OCI-LY3 (cell line): ENCODE data around the gene DPYD.

Experiments
- H2AFZ ChIP-seq: fragments of 200-600, 300-600 bp; shearing (Covaris generic); 2 replicates; pipeline ENCODE4 v1.6.0; 2014; ENCODE audit warnings: antibody characterized with exemption, low read depth, low read length
- H3K27ac ChIP-seq: fragments of 200-600, 300-600 bp; sonication (generic); 2 replicates; pipeline ENCODE4 v1.5.1; 2014; ENCODE audit warnings: mild to moderate bottlenecking, low read length, moderate library complexity, mixed read lengths
- H3K27me3 ChIP-seq: fragments of 200-600, 300-600 bp; sonication (generic); 2 replicates; pipeline ENCODE4 v1.6.1; 2014; ENCODE audit warnings: low read depth, low read length, mixed read lengths
- H3K36me3 ChIP-seq: fragments of 200-600, 300-600 bp; sonication (generic); replicated peaks from 2 replicates; pipeline ENCODE3; 2014; ENCODE audit warnings: low read depth, low read length, mixed read lengths
- H3K4me1 ChIP-seq: fragments of 300-600, 200-600 bp; sonication (generic); 2 replicates; pipeline ENCODE4 v1.6.1; 2014; ENCODE audit warnings: low read length, mixed read lengths
- H3K4me2 ChIP-seq: fragments of 200-600, 300-600 bp; sonication (generic); 2 replicates; pipeline ENCODE4 v1.6.1; 2014; ENCODE audit warnings: low read length, mixed read lengths
- H3K4me3 ChIP-seq: fragments of 300-600, 200-600 bp; sonication (generic); 2 replicates; pipeline ENCODE4 v1.5.1; 2014; ENCODE audit warnings: antibody characterized with exemption, mild to moderate bottlenecking, low read length, moderate library complexity
- H3K79me2 ChIP-seq: fragments of 300-600, 200-600 bp; shearing (Covaris generic); 2 replicates; pipeline ENCODE4 v1.6.1; 2014; ENCODE audit warnings: mild to moderate bottlenecking, low read length, mixed read lengths
- H3K9ac ChIP-seq: fragments of 300-600, 200-600 bp; shearing (Covaris generic); 2 replicates; pipeline ENCODE4 v1.6.0; 2014; ENCODE audit warnings: mild to moderate bottlenecking, low read length, moderate library complexity
- H3K9me3 ChIP-seq: fragments of 200-600, 300-600 bp; shearing (Covaris generic); 2 replicates; pipeline ENCODE4 v1.6.1; 2014; ENCODE audit warnings: low read length, mixed read lengths; ENCODE audit not compliant: insufficient read depth
- H4K20me1 ChIP-seq: fragments of 200-600, 300-600 bp; sonication (generic); 2 replicates; pipeline ENCODE4 v1.6.1; 2016; ENCODE audit warnings: low read length, mixed read lengths; ENCODE audit not compliant: insufficient read depth
- EZH2phosphoT487 ChIP-seq: fragments of 200-600 bp; shearing (Covaris generic); IDR thresholded peaks from 2 replicates; pipeline ENCODE4 v1.6.1; 2018; ENCODE audit warnings: antibody characterized with exemption, mixed run types, low read depth
- TF ChIP-seq, protein P1 (sequence below): fragments of 200-600, 300-600 bp; sonication (generic); IDR thresholded peaks from 2 replicates; pipeline ENCODE4 v1.5.1; 2014; ENCODE audit warnings: antibody characterized with exemption, low read length, low read depth

Gene DPYD

DNA sequence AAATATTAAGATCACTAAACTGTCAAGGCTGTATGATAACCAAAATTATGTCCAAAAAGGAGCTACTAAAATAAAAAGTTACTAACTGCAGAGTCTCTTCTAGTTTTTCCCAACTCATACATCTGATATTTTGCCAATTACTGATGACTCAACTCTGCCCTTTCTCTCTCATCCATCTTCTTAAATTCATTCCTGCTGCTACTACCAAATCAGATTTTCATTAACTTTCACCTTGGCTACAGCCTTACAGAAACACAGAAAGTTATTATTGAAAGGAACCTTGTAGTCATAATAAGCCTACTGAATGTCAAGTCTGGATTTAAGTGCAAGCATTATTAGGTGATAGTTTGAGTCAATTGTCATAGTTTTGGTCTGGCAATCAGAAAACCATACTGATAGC is 273.1 kb downstream of the DPYD start:
- no peaks in the 10 kb centered on the region for H3K27me3 ChIP-seq
- H3K4me2 ChIP-seq: no peak overlapping the region
- H3K4me1 ChIP-seq: no peaks in the 10 kb centered on the region
- H3K79me2 ChIP-seq: no peaks in the 10 kb centered on the region
- no peak overlapping the region for H2AFZ ChIP-seq
- H3K9me3 ChIP-seq: no peaks in the 10 kb centered on the region
- no peaks in the 10 kb centered on the region for H3K36me3 ChIP-seq
- H3K4me3 ChIP-seq: no peak overlapping the region
- H3K27ac ChIP-seq: no peak overlapping the region
- H4K20me1 ChIP-seq: no peaks in the 10 kb centered on the region
- TF ChIP-seq, protein P1, sequence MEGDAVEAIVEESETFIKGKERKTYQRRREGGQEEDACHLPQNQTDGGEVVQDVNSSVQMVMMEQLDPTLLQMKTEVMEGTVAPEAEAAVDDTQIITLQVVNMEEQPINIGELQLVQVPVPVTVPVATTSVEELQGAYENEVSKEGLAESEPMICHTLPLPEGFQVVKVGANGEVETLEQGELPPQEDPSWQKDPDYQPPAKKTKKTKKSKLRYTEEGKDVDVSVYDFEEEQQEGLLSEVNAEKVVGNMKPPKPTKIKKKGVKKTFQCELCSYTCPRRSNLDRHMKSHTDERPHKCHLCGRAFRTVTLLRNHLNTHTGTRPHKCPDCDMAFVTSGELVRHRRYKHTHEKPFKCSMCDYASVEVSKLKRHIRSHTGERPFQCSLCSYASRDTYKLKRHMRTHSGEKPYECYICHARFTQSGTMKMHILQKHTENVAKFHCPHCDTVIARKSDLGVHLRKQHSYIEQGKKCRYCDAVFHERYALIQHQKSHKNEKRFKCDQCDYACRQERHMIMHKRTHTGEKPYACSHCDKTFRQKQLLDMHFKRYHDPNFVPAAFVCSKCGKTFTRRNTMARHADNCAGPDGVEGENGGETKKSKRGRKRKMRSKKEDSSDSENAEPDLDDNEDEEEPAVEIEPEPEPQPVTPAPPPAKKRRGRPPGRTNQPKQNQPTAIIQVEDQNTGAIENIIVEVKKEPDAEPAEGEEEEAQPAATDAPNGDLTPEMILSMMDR: no peak
- no peak for TF ChIP-seq EZH2phosphoT487
- no peak overlapping the region for H3K9ac ChIP-seq

DNA sequence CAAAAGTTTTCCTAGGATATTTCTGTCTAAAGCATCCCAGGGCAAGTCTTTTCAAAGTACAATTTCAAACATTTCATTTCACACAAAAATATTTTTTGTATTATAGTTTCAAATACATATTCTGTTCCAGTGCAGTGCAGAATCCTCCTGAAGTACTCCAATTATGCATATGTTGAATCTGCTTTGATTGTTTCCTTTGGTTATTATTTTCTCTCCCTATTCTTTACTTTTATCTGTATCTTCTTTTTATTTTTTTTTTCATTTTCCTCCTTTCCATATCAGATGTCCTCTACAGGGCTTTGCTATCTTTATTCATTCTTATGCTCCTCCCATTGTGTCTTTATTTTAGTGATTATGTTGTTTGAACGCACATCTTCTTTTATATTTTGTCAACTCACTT is 274.8 kb downstream of the DPYD start:
- Histone ChIP-seq H4K20me1 (no peaks in the 10 kb centered on the region), H3K36me3 (no peaks in the 10 kb centered on the region), H3K4me2 (no peak overlapping the region), H3K9ac (no peak overlapping the region), H3K9me3 (no peaks in the 10 kb centered on the region), H2AFZ (no peak overlapping the region), H3K27ac (no peak overlapping the region), H3K27me3 (no peaks in the 10 kb centered on the region), H3K79me2 (no peaks in the 10 kb centered on the region), H3K4me1 (peaks cover 1% of the 10 kb centered on the region), H3K4me3 (no peak overlapping the region)
- TF ChIP-seq EZH2phosphoT487: no peak
- TF ChIP-seq, protein P1: no peak

DNA sequence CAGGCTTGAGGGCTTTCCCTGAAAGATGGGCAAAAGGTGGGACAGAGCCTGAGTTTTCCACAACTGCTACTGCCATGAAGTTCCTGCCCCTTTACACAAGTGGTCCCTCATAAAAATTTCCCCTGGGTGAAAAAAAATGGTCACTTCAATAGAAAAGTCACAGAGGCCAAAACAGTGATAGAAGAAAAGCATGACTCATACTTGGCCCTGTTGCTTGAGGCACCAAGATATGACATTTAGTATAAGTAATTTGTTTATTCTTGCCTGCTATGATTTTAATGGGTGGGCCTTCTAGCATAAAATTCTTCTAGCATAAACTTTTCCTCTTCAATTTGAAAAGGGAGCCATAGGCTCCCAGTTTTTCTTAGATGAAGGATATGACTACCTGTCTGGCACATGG is 280.2 kb downstream of the DPYD start:
- Histone ChIP-seq H3K27me3 (no peaks in the 10 kb centered on the region), H3K9me3 (no peaks in the 10 kb centered on the region), H3K4me1 (peaks cover 4% of the 10 kb centered on the region), H3K79me2 (no peaks in the 10 kb centered on the region), H4K20me1 (no peaks in the 10 kb centered on the region), H3K27ac (no peak overlapping the region), H2AFZ (no peak overlapping the region), H3K4me3 (no peak overlapping the region), H3K4me2 (no peak overlapping the region), H3K36me3 (no peaks in the 10 kb centered on the region), H3K9ac (no peak overlapping the region)
- TF ChIP-seq, protein P1: no peak
- TF ChIP-seq EZH2phosphoT487: no peak

DNA sequence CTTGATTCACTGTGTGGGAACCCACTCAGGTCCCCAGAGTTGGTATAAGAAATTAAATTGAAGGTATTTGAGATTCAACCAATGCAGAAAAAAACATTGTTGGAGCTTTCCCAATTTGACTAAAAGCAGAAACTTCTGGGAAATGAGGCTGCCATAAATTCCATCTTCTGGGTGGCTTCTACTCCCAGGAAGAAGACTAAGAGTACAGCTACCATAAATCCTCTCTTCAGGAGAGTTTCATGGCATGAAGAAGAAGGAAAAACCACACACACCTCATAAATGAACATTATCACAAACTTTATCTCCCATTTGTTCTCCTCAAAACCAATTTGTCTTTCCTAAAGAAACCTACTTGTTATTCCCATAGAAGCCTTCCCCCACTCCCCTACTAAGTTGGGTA is 283.9 kb downstream of the DPYD start:
- H3K9ac ChIP-seq: no peak overlapping the region
- no peaks in the 10 kb centered on the region for H3K9me3 ChIP-seq
- H3K79me2 ChIP-seq: no peaks in the 10 kb centered on the region
- no peak overlapping the region for H3K4me3 ChIP-seq
- H3K27me3 ChIP-seq: no peaks in the 10 kb centered on the region
- no peak overlapping the region for H3K4me2 ChIP-seq
- no peak overlapping the region for H3K27ac ChIP-seq
- H3K36me3 ChIP-seq: no peaks in the 10 kb centered on the region
- H2AFZ ChIP-seq: no peak overlapping the region
- TF ChIP-seq, protein P1: no peak
- TF ChIP-seq EZH2phosphoT487: no peak
- H3K4me1 ChIP-seq: peaks cover 4% of the 10 kb centered on the region
- H4K20me1 ChIP-seq: no peaks in the 10 kb centered on the region
